HG03520 (cell line): ENCODE measurements around the gene FMC1.

ENCODE experiments used
- ATAC-seq: cut with Tn5 transposase; IDR thresholded peaks from one replicate; pipeline ENCODE4 v1.9.1; 2021; ENCODE audit warnings: mild to moderate bottlenecking, moderate library complexity; ENCODE audit not compliant: unreplicated experiment

The FMC1 gene

DNA sequence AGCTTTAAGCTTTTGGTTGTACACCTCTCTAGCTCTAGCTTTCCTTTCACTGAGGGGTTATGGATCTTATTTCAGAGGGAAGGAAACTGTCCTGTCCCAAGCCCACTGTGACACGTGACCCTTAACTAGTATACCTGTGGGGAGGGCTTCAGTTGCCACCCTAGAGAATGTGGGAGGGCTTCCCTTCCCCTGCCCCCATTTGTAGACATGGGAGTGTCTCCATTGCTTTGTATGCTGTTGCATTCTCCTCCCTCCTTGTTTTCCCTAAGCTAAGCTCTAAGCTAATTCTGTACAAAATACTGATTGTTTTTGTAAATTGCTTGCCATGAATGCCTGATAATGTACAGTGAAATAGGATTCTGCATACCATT lies 29.8 kb downstream of the FMC1 start:
- no peak for ATAC-seq

GRCh38 chr7:139374246-139374645 lies 33.1 kb downstream of the FMC1 start:
- ATAC-seq = no peak

DNA sequence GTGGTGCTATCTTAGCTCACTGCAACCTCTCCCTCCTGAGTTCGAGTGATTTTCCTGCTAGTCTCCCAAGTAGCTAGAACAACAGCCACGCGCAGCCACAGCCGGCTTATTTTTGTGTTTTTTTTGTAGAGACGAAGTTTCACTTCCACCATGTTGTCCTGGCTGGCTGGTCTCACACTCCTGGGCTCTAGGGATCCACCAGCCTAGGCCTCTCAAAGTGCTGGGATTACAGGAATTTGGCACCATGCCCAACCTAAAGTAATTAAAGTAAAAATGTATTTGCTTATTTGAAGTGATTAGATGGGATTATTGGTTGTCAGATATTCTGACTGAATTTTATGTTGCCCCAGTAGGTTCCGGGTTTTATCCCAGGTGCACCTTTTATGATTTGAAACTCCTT lies 41.3 kb downstream of the FMC1 start:
- ATAC-seq = no peak

GRCh38 chr7:139384611-139385010 lies 43.5 kb downstream of the FMC1 start:
- ATAC-seq = no peak

DNA sequence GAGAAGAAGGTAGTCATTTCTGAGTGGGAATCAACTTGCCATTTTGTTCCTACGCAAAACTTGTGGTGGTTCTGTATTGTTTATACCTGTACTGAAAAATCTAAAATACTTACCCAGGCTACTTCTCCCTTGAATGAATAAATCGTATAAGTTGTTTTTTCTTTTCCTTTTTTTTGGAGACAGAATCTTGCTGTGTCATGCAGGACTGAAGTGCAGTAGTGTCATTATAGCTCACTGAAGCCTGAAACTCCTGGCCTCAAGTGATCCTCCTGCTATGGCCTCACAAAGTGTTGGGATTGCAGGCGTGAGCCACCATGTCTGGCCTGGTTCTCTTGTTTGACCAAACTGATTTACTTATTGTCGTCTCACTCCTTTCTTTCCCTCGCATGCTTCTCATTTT lies 46.5 kb downstream of the FMC1 start:
- ATAC-seq = no peak

DNA sequence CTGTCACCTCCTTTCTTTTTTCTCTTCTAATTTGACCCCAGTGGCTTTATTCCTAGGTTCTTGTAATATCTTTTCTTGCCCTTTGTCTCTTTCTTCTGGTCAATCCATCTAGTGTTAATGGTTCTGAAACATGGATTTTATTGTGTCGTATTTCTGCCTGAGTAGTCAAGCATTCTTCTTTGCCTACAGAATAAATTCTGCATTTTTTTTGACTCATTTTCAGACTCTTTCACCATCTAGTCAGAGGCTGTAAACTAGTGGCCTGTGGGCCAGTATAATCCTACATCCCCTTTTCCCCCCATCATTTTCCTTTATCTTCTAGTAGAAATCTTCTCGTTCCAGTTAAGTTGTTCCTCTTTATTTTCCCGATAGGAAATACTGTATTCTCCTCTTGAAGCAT lies 48.0 kb downstream of the FMC1 start:
- no peak for ATAC-seq

GRCh38 chr7:139389774-139390173 lies 48.6 kb downstream of the FMC1 start:
- no peak for ATAC-seq

DNA sequence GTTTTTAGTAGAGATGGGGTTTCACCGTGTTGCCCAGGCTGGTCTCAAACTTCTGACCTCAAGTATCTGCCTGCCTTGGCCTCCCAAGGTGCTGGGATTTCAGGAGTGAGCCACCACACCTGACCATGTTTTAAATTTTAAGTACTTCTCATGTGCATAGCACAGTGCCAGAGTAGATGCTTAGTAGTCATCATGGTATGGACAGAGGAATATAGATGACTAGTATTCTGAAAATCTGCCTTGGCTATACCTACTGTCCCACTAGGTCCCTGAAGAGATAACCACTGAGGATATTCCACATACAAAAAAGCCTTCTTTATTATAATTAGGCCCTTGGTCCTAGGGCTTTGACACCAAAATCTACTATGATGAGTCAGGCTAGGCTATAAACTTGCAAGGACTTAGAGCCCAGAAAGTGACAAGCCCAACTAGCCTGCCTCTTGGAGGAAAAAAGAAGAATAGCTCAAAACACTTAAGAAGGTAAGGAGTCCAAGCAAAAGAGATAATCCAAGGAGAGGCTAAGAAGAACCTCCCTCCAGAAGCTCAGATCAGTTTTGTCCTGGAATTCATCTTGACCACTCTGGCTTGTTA lies 52.6 kb downstream of the FMC1 start:
- no peak for ATAC-seq

- ATAC-seq = no peak
These were observed 53.4 kb downstream of the FMC1 start for GRCh38 chr7:139394540-139394939.
